HepG2 (cell line): Measurements from ENCODE around the gene MAP3K20. TPM values are rescaled to one million over a fixed set of nuclear protein-coding genes. Genes with fewer than 3 reads are reported as not detected.

Experiments
- ASH2L ChIP-seq: fragments of 300-600, 200-600 bp; sonication (generic); IDR thresholded peaks from 2 replicates; pipeline ENCODE4 v1.7.0; 2017; ENCODE audit warnings: low read depth, mild to moderate bottlenecking, moderate library complexity, mixed read lengths, low read length; ENCODE audit not compliant: insufficient read length
- GFI1 ChIP-seq: sonication (generic); formaldehyde crosslinking; IDR thresholded peaks from 2 replicates; pipeline ENCODE4 v1.5.0; 2020; ENCODE audit warnings: missing genetic modification reagents, mild to moderate bottlenecking, borderline replicate concordance
- JUND ChIP-seq: sonication (generic); formaldehyde crosslinking; IDR thresholded peaks from 2 replicates; pipeline ENCODE4 v1.8.0; 2022; ENCODE audit warnings: mild to moderate bottlenecking, missing genetic modification reagents
- NCOA2 ChIP-seq: sonication (generic); formaldehyde crosslinking; IDR thresholded peaks from 2 replicates; pipeline ENCODE4 v1.8.0; 2022; ENCODE audit warnings: inconsistent platforms
- PAX8 ChIP-seq: sonication (generic); formaldehyde crosslinking; IDR thresholded peaks from 2 replicates; pipeline ENCODE4 v1.8.0; 2022; ENCODE audit warnings: mild to moderate bottlenecking, missing genetic modification reagents, borderline replicate concordance
- SATB2 ChIP-seq: sonication (generic); formaldehyde crosslinking; IDR thresholded peaks from 2 replicates; pipeline ENCODE4 v1.5.0; 2020; ENCODE audit warnings: missing genetic modification reagents
- ZNF205 ChIP-seq: IDR thresholded peaks from 2 replicates; pipeline ENCODE4 v1.6.1; 2018; ENCODE audit warnings: missing biosample characterization, missing genetic modification reagents
- ZNF616 ChIP-seq: sonication (generic); formaldehyde crosslinking; IDR thresholded peaks from 2 replicates; pipeline ENCODE4 v1.5.0; 2020; ENCODE audit warnings: low read depth, mild to moderate bottlenecking, missing genetic modification reagents
- ZNF761 ChIP-seq: sonication (generic); formaldehyde crosslinking; conservative IDR thresholded peaks from 2 replicates; pipeline ENCODE4 v1.4.0; 2020; ENCODE audit warnings: mild to moderate bottlenecking, missing genetic modification reagents
- polyA plus RNA-seq, 8 experiments: library from polyadenylated mRNA; depleted of rRNA in 3 of 8; stranded (reverse) in 7 of 8; unstranded in 1 of 8; fragments of >200 nt; fragmentation: Illumina TruSeq in 4 of 8; extraction: Trizol in 4 of 8; gene quantifications; 2 replicates each; pipeline versions ENCODE4 v1.2.1 to v1.2.3, GENCODE V29; 2011 to 2016; ENCODE audit warnings: low read depth in 4 of 8, missing spikeins in 1 of 8, mixed read lengths in 1 of 8; ENCODE audit not compliant: insufficient read depth in 1 of 8
- total RNA-seq, 5 experiments: library from RNA; depleted of rRNA; stranded (reverse); fragments of >200 nt; fragmentation: Illumina TruSeq; extraction: Trizol; gene quantifications; 2 replicates each; pipeline ENCODE4 v1.2.3, GENCODE V29; 2016; ENCODE audit warnings: low read depth in 1 of 5
- TF ChIP-seq, protein P1 (sequence below): sonication (generic); formaldehyde crosslinking; IDR thresholded peaks from 2 replicates; pipeline ENCODE4 v1.4.0; 2020; ENCODE audit warnings: missing genetic modification reagents
- TF ChIP-seq, protein P2 (sequence below): sonication (generic); formaldehyde crosslinking; IDR thresholded peaks from 2 replicates; pipeline ENCODE4 v1.8.0; 2022; ENCODE audit warnings: missing genetic modification reagents, mild to moderate bottlenecking, borderline replicate concordance
- TF ChIP-seq, protein P3 (sequence below): sonication (generic); formaldehyde crosslinking; IDR thresholded peaks from 2 replicates; pipeline ENCODE4 v1.5.1; 2020; ENCODE audit warnings: missing genetic modification reagents, mild to moderate bottlenecking, borderline replicate concordance

Gene MAP3K20
- total and polyA plus RNA-seq, 2 of the 13 experiments (the other 11 are each of a cell fraction or from before 2014, with no cell fraction given): 5.2 to 13.5 TPM

DNA sequence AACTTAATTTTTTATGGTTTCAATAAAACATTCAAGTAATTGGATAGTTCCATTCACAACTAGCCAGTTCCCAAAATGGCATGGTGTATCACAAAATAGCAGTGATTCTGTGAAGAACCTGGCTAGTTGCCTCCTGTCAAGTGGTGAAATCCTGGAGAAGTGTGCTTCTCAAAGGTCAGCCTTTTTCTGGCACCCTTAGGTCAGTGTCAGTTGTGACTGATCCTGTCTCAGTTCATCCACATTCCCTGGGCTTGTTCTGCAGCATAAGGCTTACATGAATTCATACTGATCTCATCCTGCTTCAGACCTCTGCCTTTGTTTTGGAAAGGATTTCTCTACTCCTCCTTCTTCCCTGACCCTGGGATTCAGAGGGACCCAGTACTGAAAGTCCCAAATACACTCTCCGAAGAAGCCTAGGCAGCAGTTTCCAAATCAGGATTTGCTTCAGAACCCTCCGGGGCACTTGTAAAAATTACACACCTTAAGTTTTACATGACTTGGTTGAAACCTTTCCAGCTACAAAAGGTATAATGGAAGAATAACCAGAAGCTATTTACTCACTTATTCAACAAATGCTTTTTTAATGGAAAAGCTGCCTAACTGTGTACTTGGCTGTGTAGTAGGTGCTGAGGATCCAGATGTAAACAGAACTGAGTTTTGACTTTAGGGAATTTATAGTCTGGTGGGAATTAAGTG lies 11.0 kb downstream of the MAP3K20 start (continued):
- TF ChIP-seq, protein P1, sequence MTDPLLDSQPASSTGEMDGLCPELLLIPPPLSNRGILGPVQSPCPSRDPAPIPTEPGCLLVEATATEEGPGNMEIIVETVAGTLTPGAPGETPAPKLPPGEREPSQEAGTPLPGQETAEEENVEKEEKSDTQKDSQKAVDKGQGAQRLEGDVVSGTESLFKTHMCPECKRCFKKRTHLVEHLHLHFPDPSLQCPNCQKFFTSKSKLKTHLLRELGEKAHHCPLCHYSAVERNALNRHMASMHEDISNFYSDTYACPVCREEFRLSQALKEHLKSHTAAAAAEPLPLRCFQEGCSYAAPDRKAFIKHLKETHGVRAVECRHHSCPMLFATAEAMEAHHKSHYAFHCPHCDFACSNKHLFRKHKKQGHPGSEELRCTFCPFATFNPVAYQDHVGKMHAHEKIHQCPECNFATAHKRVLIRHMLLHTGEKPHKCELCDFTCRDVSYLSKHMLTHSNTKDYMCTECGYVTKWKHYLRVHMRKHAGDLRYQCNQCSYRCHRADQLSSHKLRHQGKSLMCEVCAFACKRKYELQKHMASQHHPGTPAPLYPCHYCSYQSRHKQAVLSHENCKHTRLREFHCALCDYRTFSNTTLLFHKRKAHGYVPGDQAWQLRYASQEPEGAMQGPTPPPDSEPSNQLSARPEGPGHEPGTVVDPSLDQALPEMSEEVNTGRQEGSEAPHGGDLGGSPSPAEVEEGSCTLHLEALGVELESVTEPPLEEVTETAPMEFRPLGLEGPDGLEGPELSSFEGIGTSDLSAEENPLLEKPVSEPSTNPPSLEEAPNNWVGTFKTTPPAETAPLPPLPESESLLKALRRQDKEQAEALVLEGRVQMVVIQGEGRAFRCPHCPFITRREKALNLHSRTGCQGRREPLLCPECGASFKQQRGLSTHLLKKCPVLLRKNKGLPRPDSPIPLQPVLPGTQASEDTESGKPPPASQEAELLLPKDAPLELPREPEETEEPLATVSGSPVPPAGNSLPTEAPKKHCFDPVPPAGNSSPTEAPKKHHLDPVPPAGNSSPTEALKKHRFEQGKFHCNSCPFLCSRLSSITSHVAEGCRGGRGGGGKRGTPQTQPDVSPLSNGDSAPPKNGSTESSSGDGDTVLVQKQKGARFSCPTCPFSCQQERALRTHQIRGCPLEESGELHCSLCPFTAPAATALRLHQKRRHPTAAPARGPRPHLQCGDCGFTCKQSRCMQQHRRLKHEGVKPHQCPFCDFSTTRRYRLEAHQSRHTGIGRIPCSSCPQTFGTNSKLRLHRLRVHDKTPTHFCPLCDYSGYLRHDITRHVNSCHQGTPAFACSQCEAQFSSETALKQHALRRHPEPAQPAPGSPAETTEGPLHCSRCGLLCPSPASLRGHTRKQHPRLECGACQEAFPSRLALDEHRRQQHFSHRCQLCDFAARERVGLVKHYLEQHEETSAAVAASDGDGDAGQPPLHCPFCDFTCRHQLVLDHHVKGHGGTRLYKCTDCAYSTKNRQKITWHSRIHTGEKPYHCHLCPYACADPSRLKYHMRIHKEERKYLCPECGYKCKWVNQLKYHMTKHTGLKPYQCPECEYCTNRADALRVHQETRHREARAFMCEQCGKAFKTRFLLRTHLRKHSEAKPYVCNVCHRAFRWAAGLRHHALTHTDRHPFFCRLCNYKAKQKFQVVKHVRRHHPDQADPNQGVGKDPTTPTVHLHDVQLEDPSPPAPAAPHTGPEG (CRISPR knock-in tag): no peak
- TF ChIP-seq JUND (CRISPR knock-in tag) (no peak), SATB2 (CRISPR knock-in tag) (no peak), ZNF616 (no peak), GFI1 (no peak), PAX8 (no peak), ZNF761 (CRISPR knock-in tag) (no peak), ASH2L (no peak), NCOA2 (CRISPR knock-in tag) (no peak), ZNF205 (no peak)
- TF ChIP-seq, protein P2, sequence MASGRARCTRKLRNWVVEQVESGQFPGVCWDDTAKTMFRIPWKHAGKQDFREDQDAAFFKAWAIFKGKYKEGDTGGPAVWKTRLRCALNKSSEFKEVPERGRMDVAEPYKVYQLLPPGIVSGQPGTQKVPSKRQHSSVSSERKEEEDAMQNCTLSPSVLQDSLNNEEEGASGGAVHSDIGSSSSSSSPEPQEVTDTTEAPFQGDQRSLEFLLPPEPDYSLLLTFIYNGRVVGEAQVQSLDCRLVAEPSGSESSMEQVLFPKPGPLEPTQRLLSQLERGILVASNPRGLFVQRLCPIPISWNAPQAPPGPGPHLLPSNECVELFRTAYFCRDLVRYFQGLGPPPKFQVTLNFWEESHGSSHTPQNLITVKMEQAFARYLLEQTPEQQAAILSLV: no peak
- TF ChIP-seq, protein P3, sequence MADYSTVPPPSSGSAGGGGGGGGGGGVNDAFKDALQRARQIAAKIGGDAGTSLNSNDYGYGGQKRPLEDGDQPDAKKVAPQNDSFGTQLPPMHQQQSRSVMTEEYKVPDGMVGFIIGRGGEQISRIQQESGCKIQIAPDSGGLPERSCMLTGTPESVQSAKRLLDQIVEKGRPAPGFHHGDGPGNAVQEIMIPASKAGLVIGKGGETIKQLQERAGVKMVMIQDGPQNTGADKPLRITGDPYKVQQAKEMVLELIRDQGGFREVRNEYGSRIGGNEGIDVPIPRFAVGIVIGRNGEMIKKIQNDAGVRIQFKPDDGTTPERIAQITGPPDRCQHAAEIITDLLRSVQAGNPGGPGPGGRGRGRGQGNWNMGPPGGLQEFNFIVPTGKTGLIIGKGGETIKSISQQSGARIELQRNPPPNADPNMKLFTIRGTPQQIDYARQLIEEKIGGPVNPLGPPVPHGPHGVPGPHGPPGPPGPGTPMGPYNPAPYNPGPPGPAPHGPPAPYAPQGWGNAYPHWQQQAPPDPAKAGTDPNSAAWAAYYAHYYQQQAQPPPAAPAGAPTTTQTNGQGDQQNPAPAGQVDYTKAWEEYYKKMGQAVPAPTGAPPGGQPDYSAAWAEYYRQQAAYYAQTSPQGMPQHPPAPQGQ (CRISPR knock-in tag): no peak
